Measurements from ENCODE around the gene KLHL13.

DNA sequence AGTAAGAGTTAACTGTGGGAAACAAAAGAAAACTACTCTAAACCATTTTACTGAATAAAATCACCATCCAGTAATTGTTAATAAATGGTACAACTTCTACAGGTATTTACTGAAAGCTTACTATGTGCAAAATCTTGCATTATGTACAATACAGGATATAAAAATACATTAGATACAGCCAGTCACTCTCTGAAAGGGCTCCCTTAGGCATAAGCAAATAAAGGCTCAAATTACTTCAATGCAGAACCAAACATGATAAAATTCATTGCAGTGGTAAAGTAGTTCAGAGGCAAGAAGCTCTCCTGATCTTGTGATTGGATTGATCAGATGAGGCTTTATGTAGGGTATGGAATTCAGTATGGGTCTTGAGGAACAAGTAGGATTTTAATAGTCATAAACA, 100.2 kb downstream of the KLHL13 start:
- TF ChIP-seq, protein P1, sequence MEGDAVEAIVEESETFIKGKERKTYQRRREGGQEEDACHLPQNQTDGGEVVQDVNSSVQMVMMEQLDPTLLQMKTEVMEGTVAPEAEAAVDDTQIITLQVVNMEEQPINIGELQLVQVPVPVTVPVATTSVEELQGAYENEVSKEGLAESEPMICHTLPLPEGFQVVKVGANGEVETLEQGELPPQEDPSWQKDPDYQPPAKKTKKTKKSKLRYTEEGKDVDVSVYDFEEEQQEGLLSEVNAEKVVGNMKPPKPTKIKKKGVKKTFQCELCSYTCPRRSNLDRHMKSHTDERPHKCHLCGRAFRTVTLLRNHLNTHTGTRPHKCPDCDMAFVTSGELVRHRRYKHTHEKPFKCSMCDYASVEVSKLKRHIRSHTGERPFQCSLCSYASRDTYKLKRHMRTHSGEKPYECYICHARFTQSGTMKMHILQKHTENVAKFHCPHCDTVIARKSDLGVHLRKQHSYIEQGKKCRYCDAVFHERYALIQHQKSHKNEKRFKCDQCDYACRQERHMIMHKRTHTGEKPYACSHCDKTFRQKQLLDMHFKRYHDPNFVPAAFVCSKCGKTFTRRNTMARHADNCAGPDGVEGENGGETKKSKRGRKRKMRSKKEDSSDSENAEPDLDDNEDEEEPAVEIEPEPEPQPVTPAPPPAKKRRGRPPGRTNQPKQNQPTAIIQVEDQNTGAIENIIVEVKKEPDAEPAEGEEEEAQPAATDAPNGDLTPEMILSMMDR (conservative IDR thresholded peaks at IDR 0.05) = no peak
- no peak for TF ChIP-seq EZH2 (IDR thresholded peaks at IDR 0.05; ENCODE audit: low read depth)
